ENCODE results near the gene IL4. TPM values are rescaled to one million over a fixed set of nuclear protein-coding genes. Genes with fewer than 3 reads are reported as not detected.
"Not testable (repeated sequence)": the region's sequence is repeated elsewhere in the genome, so short reads cannot be mapped to it uniquely, and the experiment has no call there.

The IL4 gene
- not detected for polyA plus RNA-seq (2013, experiment 1 of 4)
- not detected for polyA plus RNA-seq (2013, experiment 2 of 4)
- polyA plus RNA-seq (2013, experiment 3 of 4) = not detected
- polyA plus RNA-seq (2013, experiment 4 of 4) = not detected

DNA sequence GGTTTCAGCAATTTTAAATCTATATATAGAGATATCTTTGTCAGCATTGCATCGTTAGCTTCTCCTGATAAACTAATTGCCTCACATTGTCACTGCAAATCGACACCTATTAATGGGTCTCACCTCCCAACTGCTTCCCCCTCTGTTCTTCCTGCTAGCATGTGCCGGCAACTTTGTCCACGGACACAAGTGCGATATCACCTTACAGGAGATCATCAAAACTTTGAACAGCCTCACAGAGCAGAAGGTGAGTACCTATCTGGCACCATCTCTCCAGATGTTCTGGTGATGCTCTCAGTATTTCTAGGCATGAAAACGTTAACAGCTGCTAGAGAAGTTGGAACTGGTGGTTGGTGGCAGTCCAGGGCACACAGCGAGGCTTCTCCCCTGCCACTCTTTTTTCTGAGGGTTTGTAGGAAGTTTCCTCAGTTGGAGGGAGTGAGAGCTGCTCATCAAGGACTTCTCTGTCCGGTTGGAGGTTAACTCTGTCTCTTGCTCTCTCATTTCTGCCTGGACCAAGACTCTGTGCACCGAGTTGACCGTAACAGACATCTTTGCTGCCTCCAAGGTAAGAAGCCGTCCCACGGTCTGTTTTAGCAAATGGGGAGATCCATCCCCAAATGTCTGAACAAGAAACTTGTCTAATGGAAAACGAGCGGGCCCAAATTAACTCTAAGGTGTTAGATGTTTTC is at the start of gene IL4:
IL4 (plus strand) TSS at position 51 of the 692 bp plus-strand sequence; CDS start at position 113, 62 bp downstream.
- 91 to 93% methylated on average over 14 of the region's 14 CpGs for WGBS, 2 experiments
- H3K36me3 ChIP-seq (ENCODE audit: control insufficient read depth, insufficient read depth, low read length) = no peaks in the 10 kb centered on the region
- no peaks in the 10 kb centered on the region for H3K4me1 ChIP-seq (ENCODE audit: control insufficient read depth, insufficient read depth, low read length)
- H3K4me3 ChIP-seq (ENCODE audit: insufficient read depth, low read depth, low read length) = no peak within 1 kb of the TSS
- no peaks in the 10 kb centered on the region for H3K27me3 ChIP-seq (ENCODE audit: control insufficient read depth, insufficient read depth, low read length, poor library complexity, severe bottlenecking)
- H3K27ac ChIP-seq (ENCODE audit: insufficient read depth, low read depth, low read length, poor library complexity, severe bottlenecking) = no peak within 1 kb of the TSS
- peaks cover 3% of the 10 kb centered on the region for H3K9me3 ChIP-seq (ENCODE audit: control insufficient read depth, low read length)

DNA sequence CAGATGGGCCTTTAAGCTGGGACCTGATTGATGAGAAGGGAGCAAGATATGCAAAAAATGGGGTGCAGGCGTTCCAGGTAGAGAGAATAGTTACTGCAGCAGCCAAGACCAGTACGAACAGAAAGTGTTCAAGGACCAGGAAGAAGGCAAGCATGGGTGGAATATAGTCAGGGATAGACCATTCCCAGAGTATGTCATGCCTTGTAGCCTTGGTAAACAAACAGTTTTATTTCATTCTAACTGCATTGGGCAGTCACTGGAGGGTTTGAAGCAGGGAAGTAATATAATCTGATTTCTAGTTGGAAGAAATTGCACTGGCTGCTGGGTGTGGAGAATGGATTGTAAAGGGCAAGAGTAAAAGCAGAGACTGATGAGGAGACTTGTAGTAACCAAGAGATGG is 46.3 kb upstream of the IL4 start:
- Histone ChIP-seq H3K36me3 (ENCODE audit: control insufficient read depth, insufficient read depth, low read length) (no peaks in the 10 kb centered on the region), H3K4me1 (ENCODE audit: control insufficient read depth, insufficient read depth, low read length) (no peaks in the 10 kb centered on the region), H3K9me3 (ENCODE audit: control insufficient read depth, low read length) (no peaks in the 10 kb centered on the region), H3K27ac (ENCODE audit: insufficient read depth, low read depth, low read length, poor library complexity, severe bottlenecking) (no peak overlapping the region), H3K27me3 (ENCODE audit: control insufficient read depth, insufficient read depth, low read length, poor library complexity, severe bottlenecking) (no peaks in the 10 kb centered on the region), H3K4me3 (ENCODE audit: insufficient read depth, low read depth, low read length) (no peak overlapping the region)
- 94 to 98% methylated on average over 2 of the region's 2 CpGs for WGBS, 2 experiments

DNA sequence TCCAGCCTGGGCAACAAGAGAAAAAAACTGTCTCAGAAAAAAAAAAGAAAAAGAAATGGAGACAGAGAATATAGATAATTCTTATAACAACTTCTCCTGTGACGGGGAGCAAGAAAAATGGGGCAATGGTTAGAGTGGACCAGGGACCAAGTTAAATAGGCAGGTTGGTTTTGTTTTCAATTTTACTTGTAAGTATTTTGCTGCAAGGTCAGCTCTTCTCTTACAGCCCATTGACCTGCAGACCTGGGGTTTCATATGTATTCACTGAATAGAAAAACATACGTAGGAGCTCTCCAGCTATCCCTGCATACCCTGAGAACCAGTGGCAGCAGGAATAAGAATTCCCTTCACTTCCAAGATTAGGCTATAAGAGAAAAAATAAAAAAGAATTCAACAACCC is 45.0 kb upstream of the IL4 start:
- no peak overlapping the region for H3K27ac ChIP-seq (ENCODE audit: insufficient read depth, low read depth, low read length, poor library complexity, severe bottlenecking)
- no peaks in the 10 kb centered on the region for H3K4me1 ChIP-seq (ENCODE audit: control insufficient read depth, insufficient read depth, low read length)
- H3K27me3 ChIP-seq (ENCODE audit: control insufficient read depth, insufficient read depth, low read length, poor library complexity, severe bottlenecking) = no peaks in the 10 kb centered on the region
- H3K4me3 ChIP-seq (ENCODE audit: insufficient read depth, low read depth, low read length) = no peak overlapping the region
- WGBS, 2 experiments = 92 to 95% methylated on average over 2 of the region's 2 CpGs
- no peaks in the 10 kb centered on the region for H3K36me3 ChIP-seq (ENCODE audit: control insufficient read depth, insufficient read depth, low read length)
- H3K9me3 ChIP-seq (ENCODE audit: control insufficient read depth, low read length) = no peaks in the 10 kb centered on the region

DNA sequence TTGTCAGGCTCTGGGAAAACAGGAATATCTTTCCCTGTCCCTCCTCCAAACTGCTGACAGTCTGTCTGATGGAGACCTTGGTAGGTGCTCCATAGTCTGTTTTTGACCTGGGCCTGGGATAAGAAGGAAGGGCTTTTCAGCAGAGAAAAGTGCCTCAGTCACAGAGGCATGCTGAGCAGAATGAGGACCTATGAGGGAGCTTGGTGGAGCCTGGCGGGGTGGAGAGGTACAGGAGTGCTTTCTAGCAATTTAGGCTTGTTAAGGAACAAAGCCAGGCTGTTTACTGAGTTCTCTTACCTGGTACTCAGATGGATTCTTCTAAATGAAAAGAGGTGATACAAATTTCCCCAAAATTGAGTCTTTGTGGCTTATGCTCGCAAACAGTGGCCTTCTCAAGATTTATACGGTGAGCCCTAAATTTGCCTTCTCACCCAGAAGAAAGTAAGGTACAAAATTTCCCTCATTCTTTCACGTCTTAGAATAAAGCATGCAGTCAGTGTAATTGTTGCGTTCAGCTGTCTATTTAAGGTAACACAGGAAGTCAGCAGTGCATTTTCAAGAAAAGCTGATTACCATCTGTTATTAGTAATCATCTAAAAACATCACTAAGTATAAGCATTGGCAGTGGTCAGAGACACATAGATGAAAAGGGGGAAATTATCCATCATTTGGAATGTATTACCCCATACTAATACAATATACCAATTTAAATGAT is 44.4 kb upstream of the IL4 start:
- 95 to 98% methylated on average over 5 of the region's 5 CpGs for WGBS, 2 experiments
- no peaks in the 10 kb centered on the region for H3K27me3 ChIP-seq (ENCODE audit: control insufficient read depth, insufficient read depth, low read length, poor library complexity, severe bottlenecking)
- no peaks in the 10 kb centered on the region for H3K36me3 ChIP-seq (ENCODE audit: control insufficient read depth, insufficient read depth, low read length)
- no peak overlapping the region for H3K27ac ChIP-seq (ENCODE audit: insufficient read depth, low read depth, low read length, poor library complexity, severe bottlenecking)
- no peak overlapping the region for H3K4me3 ChIP-seq (ENCODE audit: insufficient read depth, low read depth, low read length)
- H3K4me1 ChIP-seq (ENCODE audit: control insufficient read depth, insufficient read depth, low read length) = no peaks in the 10 kb centered on the region
- no peaks in the 10 kb centered on the region for H3K9me3 ChIP-seq (ENCODE audit: control insufficient read depth, low read length)

DNA sequence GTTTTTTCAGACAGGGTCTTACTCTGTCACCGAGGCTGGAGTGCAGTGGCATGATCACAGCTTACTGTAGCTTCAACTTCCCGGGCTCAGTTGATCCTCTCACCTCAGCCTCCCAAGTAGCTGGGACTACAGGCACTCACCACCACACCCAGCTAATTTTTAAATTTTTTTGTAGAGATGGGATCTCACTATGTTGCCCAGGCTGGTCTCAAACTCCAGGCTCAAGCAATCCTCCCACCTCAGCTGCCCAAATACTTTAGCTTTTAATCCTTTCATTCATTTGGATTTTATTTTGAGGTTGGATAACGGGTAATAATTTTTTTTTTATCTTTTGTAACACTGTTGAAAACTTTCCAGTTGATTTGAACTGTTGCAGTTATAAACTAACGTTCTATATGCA is 40.2 kb upstream of the IL4 start:
- H3K27me3 ChIP-seq (ENCODE audit: control insufficient read depth, insufficient read depth, low read length, poor library complexity, severe bottlenecking); H3K4me3 ChIP-seq (ENCODE audit: insufficient read depth, low read depth, low read length); H3K27ac ChIP-seq (ENCODE audit: insufficient read depth, low read depth, low read length, poor library complexity, severe bottlenecking); H3K4me1 ChIP-seq (ENCODE audit: control insufficient read depth, insufficient read depth, low read length); H3K9me3 ChIP-seq (ENCODE audit: control insufficient read depth, low read length): not testable (repeated sequence)
- peaks cover 10% of the 10 kb centered on the region for H3K36me3 ChIP-seq (ENCODE audit: control insufficient read depth, insufficient read depth, low read length)
- whole genome bisulfite sequencing, 2 experiments = 89 to 100% methylated on average over 2 to 3 of the region's 4 CpGs

DNA sequence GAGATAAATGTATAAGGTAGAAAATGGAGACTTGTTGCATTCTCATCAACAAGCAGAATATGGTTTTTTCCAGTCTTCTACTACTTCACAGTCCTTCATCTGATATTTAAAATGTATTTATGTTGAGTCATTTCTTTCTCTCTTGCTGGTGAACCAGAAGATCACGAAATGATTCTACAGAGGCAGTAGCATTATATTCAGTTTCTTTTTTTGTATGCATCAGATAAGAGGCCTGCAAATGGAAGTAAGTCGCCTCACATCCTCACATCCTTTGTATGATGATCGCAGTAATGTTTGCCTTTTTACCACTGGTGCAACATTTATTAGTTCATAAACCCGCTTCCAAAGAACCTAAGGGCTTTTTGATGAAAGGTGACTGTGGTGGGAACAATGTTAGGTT is 37.9 kb upstream of the IL4 start:
- Histone ChIP-seq H3K27ac (ENCODE audit: insufficient read depth, low read depth, low read length, poor library complexity, severe bottlenecking) (no peak overlapping the region), H3K27me3 (ENCODE audit: control insufficient read depth, insufficient read depth, low read length, poor library complexity, severe bottlenecking) (no peaks in the 10 kb centered on the region), H3K9me3 (ENCODE audit: control insufficient read depth, low read length) (no peaks in the 10 kb centered on the region), H3K4me3 (ENCODE audit: insufficient read depth, low read depth, low read length) (no peak overlapping the region), H3K4me1 (ENCODE audit: control insufficient read depth, insufficient read depth, low read length) (no peaks in the 10 kb centered on the region), H3K36me3 (ENCODE audit: control insufficient read depth, insufficient read depth, low read length) (peaks cover 30% of the 10 kb centered on the region)
- WGBS, 2 experiments = 89 to 100% methylated on average over 3 to 4 of the region's 4 CpGs

DNA sequence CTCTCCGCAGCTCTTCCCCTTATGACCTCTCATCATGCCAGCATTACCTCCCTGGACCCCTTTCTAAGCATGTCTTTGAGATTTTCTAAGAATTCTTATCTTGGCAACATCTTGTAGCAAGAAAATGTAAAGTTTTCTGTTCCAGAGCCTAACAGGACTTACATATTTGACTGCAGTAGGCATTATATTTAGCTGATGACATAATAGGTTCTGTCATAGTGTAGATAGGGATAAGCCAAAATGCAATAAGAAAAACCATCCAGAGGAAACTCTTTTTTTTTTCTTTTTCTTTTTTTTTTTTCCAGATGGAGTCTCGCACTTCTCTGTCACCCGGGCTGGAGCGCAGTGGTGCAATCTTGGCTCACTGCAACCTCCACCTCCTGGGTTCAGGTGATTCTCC is 36.5 kb upstream of the IL4 start:
- Histone ChIP-seq H3K4me3 (ENCODE audit: insufficient read depth, low read depth, low read length) (no peak overlapping the region), H3K27ac (ENCODE audit: insufficient read depth, low read depth, low read length, poor library complexity, severe bottlenecking) (no peak overlapping the region), H3K27me3 (ENCODE audit: control insufficient read depth, insufficient read depth, low read length, poor library complexity, severe bottlenecking) (no peaks in the 10 kb centered on the region), H3K9me3 (ENCODE audit: control insufficient read depth, low read length) (no peaks in the 10 kb centered on the region), H3K36me3 (ENCODE audit: control insufficient read depth, insufficient read depth, low read length) (peaks cover 31% of the 10 kb centered on the region), H3K4me1 (ENCODE audit: control insufficient read depth, insufficient read depth, low read length) (no peaks in the 10 kb centered on the region)
- 94 to 97% methylated on average over 4 of the region's 4 CpGs for whole genome bisulfite sequencing, 2 experiments

DNA sequence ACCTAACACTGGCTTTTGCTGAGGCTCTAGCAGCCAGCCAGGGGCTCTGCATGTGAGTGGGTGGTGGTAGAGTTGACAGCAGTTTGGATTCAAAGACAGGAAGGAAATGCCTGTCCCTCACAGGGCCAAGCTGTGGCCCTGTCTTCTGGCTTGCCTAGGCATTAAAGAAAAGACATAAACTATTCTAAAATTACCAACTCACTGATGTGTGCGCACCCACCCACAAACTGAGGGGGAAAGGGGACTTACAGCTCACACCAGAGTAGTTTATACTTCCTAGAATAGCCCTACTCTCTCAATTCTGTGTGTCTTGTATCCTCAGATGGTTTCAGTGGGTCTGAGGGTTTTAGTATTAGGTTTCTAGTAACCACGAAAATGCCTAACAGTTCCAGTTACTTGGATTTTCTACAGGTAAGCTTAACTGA is 34.1 kb upstream of the IL4 start:
- WGBS, 2 experiments = 97 to 100% methylated on average over 2 of the region's 2 CpGs
- Histone ChIP-seq H3K4me3 (ENCODE audit: insufficient read depth, low read depth, low read length) (no peak overlapping the region), H3K27me3 (ENCODE audit: control insufficient read depth, insufficient read depth, low read length, poor library complexity, severe bottlenecking) (no peaks in the 10 kb centered on the region), H3K36me3 (ENCODE audit: control insufficient read depth, insufficient read depth, low read length) (peaks cover 34% of the 10 kb centered on the region), H3K4me1 (ENCODE audit: control insufficient read depth, insufficient read depth, low read length) (no peaks in the 10 kb centered on the region), H3K27ac (ENCODE audit: insufficient read depth, low read depth, low read length, poor library complexity, severe bottlenecking) (no peak overlapping the region), H3K9me3 (ENCODE audit: control insufficient read depth, low read length) (no peaks in the 10 kb centered on the region)

DNA sequence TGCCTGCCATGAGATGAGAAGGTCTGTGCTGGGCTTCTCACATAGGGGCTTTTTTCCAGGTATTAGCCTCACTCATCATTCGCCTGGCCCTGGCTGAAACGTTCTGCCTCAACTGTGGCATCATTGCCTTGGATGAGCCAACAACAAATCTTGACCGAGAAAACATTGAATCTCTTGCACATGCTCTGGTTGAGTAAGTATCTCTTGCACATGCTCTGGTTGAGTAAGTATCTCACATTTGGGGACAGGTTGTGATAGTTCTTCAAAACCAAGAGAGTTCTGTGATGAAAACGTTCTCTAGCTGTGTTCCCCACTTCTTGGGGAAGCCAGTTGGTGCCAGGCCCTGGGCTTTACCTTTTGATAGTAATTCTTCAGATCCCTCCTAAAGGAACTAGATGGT is 33.2 kb upstream of the IL4 start:
- H3K27ac ChIP-seq (ENCODE audit: insufficient read depth, low read depth, low read length, poor library complexity, severe bottlenecking) = no peak overlapping the region
- H3K36me3 ChIP-seq (ENCODE audit: control insufficient read depth, insufficient read depth, low read length) = peaks cover 34% of the 10 kb centered on the region
- no peaks in the 10 kb centered on the region for H3K4me1 ChIP-seq (ENCODE audit: control insufficient read depth, insufficient read depth, low read length)
- 92 to 95% methylated on average over 4 of the region's 4 CpGs for WGBS, 2 experiments
- no peaks in the 10 kb centered on the region for H3K9me3 ChIP-seq (ENCODE audit: control insufficient read depth, low read length)
- no peak overlapping the region for H3K4me3 ChIP-seq (ENCODE audit: insufficient read depth, low read depth, low read length)
- no peaks in the 10 kb centered on the region for H3K27me3 ChIP-seq (ENCODE audit: control insufficient read depth, insufficient read depth, low read length, poor library complexity, severe bottlenecking)

DNA sequence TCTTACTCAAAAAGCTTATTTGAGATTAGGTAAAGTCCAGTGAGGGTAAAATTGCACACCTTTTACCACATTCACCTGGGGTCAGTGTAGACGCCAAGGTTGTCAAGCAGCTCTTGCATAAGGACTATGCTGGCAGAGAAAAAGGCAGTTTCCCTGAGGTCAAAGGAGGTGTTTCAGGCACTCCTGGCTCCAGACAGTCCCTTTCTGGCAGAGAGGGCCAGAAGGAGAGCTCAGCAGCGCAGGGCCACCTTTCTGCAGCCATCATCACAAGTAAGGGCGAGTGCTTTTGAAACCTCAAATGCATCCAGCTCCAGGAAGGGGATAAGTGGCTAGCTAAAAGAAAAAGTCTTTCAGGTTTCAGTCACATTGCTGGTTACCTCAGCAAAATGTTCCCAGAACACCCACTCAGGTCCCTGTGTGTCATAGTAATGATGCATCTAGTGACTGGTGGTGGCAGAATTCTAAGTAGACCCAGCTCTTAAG is 32.5 kb upstream of the IL4 start:
- 92 to 97% methylated on average over 3 of the region's 3 CpGs for WGBS, 2 experiments
- H3K9me3 ChIP-seq (ENCODE audit: control insufficient read depth, low read length) = no peaks in the 10 kb centered on the region
- no peaks in the 10 kb centered on the region for H3K4me1 ChIP-seq (ENCODE audit: control insufficient read depth, insufficient read depth, low read length)
- H3K4me3 ChIP-seq (ENCODE audit: insufficient read depth, low read depth, low read length) = no peak overlapping the region
- no peaks in the 10 kb centered on the region for H3K27me3 ChIP-seq (ENCODE audit: control insufficient read depth, insufficient read depth, low read length, poor library complexity, severe bottlenecking)
- H3K36me3 ChIP-seq (ENCODE audit: control insufficient read depth, insufficient read depth, low read length) = peaks cover 34% of the 10 kb centered on the region
- no peak overlapping the region for H3K27ac ChIP-seq (ENCODE audit: insufficient read depth, low read depth, low read length, poor library complexity, severe bottlenecking)
